HG02885 (cell line): ENCODE data around the gene NEK3.
A peak's percentile ranks its signal among the peaks of the same experiment; 100 is the strongest.
"Not testable (repeated sequence)": the region's sequence is repeated elsewhere in the genome, so short reads cannot be mapped to it uniquely, and the experiment has no call there.

Experiments used
- ATAC-seq: cut with Tn5 transposase; IDR thresholded peaks from one replicate; pipeline ENCODE4 v1.9.1; 2021; ENCODE audit warnings: mild to moderate bottlenecking; ENCODE audit not compliant: unreplicated experiment, poor library complexity

The NEK3 gene

GRCh38 chr13:52127378-52127777, 32.0 kb downstream of the NEK3 start:
- peak; percentile 28 for ATAC-seq

- ATAC-seq = no peak
These were observed 33.9 kb downstream of the NEK3 start for GRCh38 chr13:52125547-52125946.

DNA sequence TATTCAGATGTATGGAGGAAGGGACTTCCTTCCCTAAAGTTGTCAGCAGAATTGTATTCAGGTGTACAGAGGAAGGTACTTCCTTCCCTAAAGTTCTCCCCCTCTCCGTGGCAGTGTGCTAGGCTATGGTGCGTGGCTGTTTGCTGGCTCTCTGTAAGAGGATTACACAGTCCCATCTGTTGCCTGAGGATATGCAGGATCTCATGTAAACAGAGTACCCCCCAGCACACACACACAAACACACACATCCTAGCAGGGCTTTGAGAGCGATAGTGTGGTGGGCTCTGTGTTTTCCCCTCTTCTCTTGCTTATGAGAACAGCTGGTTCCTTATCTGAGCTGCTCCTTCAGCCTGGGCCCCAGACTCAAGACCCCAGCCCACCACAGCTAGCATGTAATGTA, 40.8 kb downstream of the NEK3 start:
- ATAC-seq = no peak

GRCh38 chr13:52118095-52118494, 41.3 kb downstream of the NEK3 start:
- no peak for ATAC-seq

- no peak for ATAC-seq
These were observed 46.8 kb downstream of the NEK3 start for GRCh38 chr13:52112591-52112990.

GRCh38 chr13:52109116-52109670, 50.2 kb downstream of the NEK3 start:
- no peak for ATAC-seq

DNA sequence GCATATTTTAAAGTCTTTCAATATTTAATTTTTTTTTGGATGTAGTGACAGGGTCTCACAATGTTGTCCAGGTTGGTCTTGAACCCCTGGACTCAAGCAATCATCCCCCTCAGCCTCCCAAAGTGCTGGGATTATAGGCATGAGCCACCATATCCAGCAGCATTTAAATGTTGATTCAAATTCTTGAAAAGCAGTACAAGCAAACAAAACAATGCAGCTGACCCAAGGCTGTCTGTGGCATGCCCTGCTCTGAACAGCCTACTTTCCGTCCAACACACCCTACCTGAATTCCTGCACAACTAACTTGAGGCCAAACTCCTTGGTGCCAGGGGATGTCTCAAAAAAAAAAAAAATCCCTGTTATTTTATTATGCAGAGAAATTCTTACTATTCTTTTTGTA, 53.6 kb downstream of the NEK3 start:
- ATAC-seq = no peak

- no peak for ATAC-seq
These were observed 54.8 kb downstream of the NEK3 start for GRCh38 chr13:52104624-52105023.

DNA sequence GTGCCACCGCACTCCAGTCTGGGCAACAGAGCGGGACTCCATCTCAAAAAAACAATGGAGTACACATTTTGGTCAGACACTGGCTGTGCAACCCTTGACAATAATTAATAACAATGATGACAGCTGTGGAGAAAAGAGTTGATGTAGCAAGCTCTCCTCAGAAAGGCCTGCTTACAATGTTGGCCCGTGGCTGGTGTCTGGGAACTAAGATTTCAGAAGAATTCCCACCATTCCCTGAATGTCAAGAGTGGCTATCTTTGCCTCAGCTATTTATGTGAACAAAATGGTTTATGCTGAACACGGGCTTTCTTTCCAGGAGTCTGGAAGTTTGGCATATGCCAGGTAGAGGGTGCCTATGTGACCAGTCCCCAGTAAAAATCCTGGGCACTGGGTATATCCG, 56.0 kb downstream of the NEK3 start:
- ATAC-seq = no peak

DNA sequence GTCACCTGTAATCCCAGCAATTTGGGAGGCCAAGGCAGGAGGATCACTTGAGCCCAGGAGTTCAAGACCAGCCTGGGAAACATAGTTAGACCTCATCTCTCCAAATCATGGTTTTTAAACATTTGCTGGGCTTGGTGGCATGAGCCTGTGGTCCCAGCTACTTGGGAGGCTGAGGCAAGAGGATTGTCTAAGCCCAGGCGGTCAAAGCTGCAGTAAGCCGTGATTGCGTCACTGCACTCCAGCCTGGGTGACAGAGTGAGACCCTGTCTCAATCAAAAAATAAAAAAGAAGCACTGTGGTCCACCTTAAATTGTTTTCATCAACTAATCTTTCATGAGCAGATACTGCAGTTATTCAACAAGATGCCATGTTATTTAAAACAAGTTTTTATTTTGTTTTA, 57.0 kb downstream of the NEK3 start:
- not testable (repeated sequence) for ATAC-seq

DNA sequence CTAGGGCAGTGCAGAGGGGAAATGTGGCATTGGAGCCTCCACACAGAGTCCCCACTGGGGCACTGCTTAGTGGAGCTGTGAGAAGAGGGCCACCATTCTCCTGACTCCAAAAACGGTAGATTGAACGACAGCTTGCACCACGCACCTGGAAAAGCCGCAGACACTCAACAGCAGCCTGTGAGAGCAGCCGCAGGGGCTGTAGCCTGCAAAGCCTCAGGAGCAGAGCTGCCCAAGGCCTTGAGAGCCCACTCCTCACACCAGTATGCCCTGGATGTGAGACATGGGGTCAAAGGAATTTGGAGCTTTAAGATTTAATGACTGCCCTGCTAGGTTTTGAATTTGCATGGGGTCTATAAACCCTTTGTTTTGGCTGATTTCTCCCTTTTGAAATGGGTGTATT, 62.2 kb downstream of the NEK3 start:
- ATAC-seq = no peak

DNA sequence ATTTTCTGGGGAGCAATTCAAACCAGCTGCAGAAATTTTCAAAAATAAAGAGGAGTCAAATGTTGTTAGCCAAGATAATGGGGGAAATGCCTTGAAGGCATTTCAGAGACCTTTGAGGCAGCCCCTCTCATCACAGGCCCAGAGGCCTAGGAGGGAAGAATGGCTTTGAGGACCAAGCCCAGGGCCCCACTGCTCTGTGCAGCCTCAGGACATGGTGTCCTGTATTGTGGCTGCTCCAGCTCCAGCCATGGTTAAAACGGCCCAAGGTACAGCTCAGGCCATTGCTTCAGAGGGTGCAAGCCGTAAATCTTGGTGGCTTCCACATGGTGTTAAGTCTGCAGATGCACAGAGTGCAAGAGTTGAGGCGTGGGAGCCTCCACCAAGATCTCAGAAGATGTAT, 62.6 kb downstream of the NEK3 start:
- no peak for ATAC-seq

- ATAC-seq = no peak
These were observed 63.3 kb downstream of the NEK3 start for GRCh38 chr13:52096062-52096461.

- ATAC-seq = no peak
These were observed 67.3 kb downstream of the NEK3 start for GRCh38 chr13:52092087-52092486.

DNA sequence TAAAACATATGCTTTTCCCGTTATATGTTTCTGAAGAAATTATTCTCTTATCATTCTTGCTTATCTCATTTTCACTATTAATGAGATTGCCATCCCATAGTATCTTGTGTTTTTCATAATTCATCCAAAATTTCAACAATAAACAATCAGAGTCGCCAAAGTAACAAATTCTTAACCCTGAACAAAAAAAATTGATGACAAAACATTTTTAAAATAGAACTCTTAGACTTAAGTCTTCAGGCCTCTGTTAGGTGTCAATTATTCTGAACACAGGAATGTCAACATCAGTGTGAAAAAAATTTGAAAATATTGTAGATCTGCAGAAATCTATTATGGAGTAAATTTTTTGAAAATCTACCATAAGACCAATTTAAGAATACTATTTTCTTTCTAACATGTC, 67.9 kb downstream of the NEK3 start:
- no peak for ATAC-seq

GRCh38 chr13:52085421-52085820, 74.0 kb downstream of the NEK3 start:
- ATAC-seq = no peak

GRCh38 chr13:52084981-52085380, 74.4 kb downstream of the NEK3 start:
- not testable (repeated sequence) for ATAC-seq
